Erythroblast (primary cell): Measurements from ENCODE around the gene IL20.

Source experiments
- GATA1 ChIP-seq: IDR thresholded peaks from 2 replicates; pipeline ENCODE4 v1.6.1; 2011; ENCODE audit warnings: low read depth, mild to moderate bottlenecking, control low read depth, low read length, moderate library complexity
- POLR2A ChIP-seq: IDR thresholded peaks from 2 replicates; pipeline ENCODE4 v1.6.1; 2011; ENCODE audit warnings: mild to moderate bottlenecking, low read length

- TF ChIP-seq POLR2A (no peak), GATA1 (no peak)
Observed at GRCh38 chr1:206843626-206844025, 21.8 kb upstream of the IL20 start.
